ES-I3 (cell line): ENCODE measurements around the gene PPM1M.

Source experiments
- H3K36me3 ChIP-seq: 2 replicates; pipeline ENCODE4 v1.6.1; 2013; ENCODE audit warnings: mild to moderate bottlenecking, low read length, control low read depth, moderate library complexity; ENCODE audit not compliant: insufficient read depth
- H3K4me1 ChIP-seq: 2 replicates; pipeline ENCODE4 v1.6.1; 2013; ENCODE audit warnings: mild to moderate bottlenecking, control low read depth, low read length; ENCODE audit not compliant: insufficient read depth
- H3K9ac ChIP-seq: 2 replicates; pipeline ENCODE4 v1.6.1; 2013; ENCODE audit warnings: low read depth, mild to moderate bottlenecking, low read length, moderate library complexity
- H3K9me3 ChIP-seq: 2 replicates; pipeline ENCODE4 v1.6.1; 2013; ENCODE audit warnings: mild to moderate bottlenecking, low read length, moderate library complexity; ENCODE audit not compliant: control insufficient read depth, insufficient read depth

The PPM1M gene

DNA sequence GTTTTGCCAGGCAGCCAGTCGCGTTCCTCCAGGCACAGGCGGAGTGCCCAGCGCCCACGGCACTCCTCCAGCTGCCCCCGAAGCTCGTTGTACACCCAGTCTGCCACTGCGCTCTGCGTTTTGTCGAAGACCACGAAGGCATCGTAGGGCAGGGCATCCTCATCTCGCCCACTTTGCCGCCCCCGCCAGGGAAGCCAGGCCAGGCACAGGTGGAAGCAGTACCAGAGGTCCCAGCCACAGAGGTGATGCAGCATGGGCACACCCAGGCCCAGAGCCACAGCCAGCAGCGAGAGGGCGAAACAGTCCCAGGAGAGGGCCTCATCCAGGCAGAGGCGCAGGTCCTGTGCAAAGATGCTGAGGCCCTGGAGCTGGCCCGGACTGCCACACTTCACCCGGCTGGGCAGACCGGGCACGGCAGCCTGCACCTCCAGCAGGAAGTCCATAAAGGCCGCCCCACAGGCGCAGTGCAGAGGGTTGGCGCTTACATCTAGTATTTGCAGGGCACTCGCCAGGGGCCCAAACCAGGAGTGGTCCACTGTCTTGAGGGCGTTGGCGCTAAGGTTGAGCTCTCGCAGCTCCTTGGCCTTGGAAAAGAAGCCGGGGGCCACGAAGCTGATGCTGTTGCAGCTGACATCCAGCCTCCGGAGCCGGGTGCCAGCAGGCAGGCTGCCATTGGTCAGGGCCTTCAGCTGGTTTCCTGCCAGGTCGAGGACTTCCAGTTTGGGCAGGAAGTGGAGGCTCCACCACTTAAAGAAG is 23.8 kb upstream of the PPM1M start:
- Histone ChIP-seq H3K9me3 (no peaks in the 10 kb centered on the region), H3K4me1 (peaks cover 5% of the 10 kb centered on the region; the same call in 1 of the 2 replicates), H3K9ac (no peak overlapping the region), H3K36me3 (no peaks in the 10 kb centered on the region)

DNA sequence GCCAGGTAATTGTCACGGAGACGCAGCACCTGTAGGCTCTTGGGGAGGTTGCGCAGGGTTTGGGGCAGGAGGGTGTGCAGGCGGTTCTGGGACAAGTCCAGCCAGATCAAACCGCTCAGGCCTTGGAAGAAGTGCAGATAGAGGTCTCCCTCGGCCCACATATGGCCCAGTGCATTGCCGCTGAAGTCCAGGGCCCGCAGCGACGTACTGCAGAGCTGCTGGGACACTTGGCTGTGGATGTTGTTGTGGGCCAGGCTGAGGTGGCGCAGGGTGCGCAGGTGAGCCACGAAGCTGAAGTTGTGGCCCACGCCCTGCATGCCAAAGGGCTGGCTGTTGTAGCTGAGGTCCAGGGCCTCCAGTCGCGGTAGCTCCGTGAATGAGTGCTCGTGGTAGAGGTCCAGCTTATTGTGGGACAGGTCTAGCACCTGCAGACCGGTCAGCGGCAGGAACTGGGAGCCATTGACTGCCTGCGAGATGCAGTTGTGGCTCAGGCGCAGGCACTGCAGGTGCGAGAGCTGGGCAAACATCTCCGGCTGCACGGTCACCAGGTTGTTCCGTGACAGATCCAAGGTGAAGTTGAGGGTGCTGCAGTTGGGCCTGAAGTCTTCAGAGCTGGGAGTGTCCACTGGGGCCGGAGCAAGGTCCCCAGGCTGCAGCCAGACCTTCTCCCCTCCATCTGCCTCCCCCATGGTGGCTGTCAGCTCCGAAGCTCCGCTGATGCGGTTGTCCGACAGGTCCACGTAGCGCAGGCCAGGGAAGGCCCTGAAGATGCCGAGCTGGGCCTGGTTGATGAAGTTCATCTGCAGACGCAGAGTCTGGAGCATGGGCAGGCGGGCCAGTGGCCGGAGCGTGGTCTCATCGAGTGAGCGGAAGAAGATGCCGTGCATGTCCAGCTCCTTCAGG is 23.0 kb upstream of the PPM1M start:
- Histone ChIP-seq H3K9ac (no peak overlapping the region), H3K4me1 (peaks cover 5% of the 10 kb centered on the region; the same call in 1 of the 2 replicates), H3K36me3 (no peaks in the 10 kb centered on the region), H3K9me3 (no peaks in the 10 kb centered on the region)

DNA sequence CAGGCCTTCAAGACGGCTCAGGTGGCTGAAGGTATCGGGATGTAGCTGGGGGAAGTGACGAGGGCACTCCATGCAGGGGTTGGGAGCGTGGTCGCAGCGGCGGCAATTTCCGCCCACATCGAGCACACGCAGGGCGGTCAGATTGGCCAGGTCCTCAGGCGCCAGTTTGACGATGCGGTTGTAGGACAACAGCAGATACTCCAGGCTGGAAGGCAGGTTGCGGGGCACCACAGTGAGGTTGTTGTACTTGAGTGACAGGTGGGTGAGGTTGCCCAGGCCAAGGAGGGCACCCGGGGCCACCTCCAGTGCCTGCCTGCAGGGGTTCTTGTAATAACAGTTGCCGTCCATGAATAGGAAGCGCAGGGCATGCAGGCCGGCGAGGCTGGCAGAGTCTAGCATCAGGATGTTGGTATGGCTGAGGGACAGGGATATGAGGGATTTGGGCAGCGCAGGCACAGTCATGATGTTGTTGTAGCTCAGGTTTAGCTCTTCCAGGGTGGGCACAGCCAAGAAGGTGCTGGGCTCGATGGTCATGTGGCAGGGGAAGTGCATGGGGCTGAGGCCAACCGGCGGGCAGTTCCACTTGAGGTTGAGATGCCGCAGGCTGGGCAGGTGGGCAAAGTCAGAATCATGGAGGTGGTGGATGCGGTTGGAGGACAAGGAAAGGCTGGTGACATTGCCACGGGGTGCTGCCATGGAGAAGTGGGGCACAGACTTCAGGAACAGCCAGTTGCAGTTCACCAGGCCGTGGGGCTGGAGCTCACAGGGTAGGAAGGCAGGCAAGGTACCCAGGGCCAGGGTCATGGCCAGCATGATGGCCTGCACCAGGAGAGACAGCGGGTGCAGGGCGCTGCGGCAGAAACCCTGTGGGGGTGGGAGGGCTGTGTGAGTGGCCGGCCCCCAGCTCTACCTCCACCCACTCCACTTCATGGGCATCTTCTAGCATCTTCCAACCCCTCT is 21.8 kb upstream of the PPM1M start:
- Histone ChIP-seq H3K4me1 (peaks cover 5% of the 10 kb centered on the region; the same call in 1 of the 2 replicates), H3K9ac (no peak overlapping the region), H3K9me3 (no peaks in the 10 kb centered on the region), H3K36me3 (no peaks in the 10 kb centered on the region)

DNA sequence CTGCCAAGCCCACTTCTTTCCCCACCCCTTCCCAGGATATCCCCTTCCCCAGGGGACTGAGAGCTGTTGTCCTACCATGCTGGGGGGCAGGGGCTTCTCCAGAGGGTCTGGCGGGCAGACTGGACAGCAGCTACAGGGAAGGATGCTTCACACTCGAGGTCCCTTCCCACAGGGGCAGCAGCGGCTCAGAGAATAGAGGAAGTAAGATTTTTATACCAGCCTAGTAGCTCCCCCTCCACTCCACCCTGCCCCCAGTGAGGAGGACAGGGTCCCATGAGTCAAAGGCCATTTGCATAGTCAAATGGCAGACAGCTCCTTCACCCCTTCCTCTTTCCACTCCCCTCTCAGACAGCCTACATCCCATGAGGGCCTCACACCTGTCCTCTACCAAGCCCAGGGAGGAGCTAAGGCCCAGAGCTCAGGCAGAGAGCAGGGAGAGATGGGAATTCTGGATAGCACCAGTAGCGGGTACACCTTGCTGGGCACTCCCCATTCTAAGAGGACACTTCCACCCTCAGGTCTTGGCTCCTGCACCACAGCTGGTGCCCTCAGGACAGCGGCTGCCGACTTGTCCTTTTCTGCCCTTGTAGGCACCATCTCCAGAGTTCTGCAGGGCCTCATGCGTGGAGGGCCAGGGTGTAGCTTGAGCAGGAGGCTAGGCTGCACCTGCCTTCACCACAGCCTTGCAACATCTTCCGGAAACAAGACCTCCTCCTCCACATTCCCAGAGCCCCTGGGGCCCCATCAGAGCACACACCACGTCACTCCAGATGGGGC is 19.9 kb upstream of the PPM1M start, which contains the start of gene TLR9:
Gene TLR9, minus strand, starts transcription at position 194 of the 777 bp plus-strand sequence. Its CDS starts 116 bp downstream, at position 78.
- no peaks in the 10 kb centered on the region for H3K9me3 ChIP-seq
- peaks cover 3% of the 10 kb centered on the region; the same call in 1 of the 2 replicates for H3K36me3 ChIP-seq
- H3K4me1 ChIP-seq, result peaks cover 4% of the 10 kb centered on the region; the same call in 1 of the 2 replicates
- H3K9ac ChIP-seq, result no peak within 1 kb of the TSS

DNA sequence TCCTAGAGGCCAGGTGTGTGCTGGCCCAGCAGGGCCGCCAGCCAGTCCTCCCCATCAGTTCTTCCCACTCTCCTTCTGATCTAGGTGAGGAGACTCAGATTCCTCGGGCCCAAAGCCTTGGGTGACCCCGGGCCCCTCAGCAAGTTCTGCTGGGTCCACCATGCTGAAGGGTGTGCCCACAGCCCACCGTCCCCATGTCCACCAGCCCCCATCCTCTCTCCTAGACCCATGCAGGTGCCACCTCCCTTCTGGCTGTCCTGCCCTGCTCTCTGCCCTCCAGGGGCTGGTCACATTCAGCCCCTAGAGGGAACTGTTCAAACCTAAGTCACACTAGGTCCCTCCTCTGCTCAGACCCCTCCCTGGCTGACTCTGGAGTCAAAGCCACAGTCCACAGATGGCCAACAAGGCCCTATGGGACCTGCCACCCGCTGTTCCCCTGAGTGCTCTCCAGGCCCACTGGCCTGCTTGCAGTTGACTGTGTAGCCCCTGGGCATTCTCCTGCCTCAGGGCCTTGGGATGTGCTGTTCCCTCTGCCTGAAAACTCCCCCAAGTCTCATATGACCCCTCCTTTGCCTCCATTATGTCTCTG is 19.2 kb upstream of the PPM1M start:
- H3K4me1 ChIP-seq, result no peaks in the 10 kb centered on the region; the same call in 1 of the 2 replicates
- peaks cover 9% of the 10 kb centered on the region for H3K36me3 ChIP-seq
- H3K9me3 ChIP-seq, result no peaks in the 10 kb centered on the region
- no peak overlapping the region for H3K9ac ChIP-seq

DNA sequence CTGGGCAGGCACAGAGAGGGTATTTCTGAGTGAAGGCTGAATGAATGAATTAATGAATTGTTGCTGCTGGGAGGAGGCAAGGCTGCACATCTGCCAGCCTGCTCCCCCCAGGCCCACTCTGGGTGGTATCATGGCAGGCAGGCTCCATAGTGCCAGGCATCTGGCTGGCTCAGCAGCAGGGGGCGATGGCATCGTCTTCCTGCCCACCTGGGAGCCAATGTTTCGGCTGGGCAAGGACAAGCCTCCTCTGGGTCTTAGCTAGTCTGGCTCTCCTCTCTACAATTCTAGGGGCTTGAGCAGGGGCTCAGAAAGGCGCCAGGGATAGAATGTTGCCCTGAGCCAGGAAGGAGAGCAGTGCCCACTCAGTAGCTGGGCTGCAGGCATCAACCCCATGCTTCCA is 18.4 kb upstream of the PPM1M start:
- H3K36me3 ChIP-seq, result peaks cover 9% of the 10 kb centered on the region
- no peaks in the 10 kb centered on the region for H3K9me3 ChIP-seq
- H3K4me1 ChIP-seq, result no peaks in the 10 kb centered on the region; the same call in 1 of the 2 replicates
- no peak overlapping the region for H3K9ac ChIP-seq

DNA sequence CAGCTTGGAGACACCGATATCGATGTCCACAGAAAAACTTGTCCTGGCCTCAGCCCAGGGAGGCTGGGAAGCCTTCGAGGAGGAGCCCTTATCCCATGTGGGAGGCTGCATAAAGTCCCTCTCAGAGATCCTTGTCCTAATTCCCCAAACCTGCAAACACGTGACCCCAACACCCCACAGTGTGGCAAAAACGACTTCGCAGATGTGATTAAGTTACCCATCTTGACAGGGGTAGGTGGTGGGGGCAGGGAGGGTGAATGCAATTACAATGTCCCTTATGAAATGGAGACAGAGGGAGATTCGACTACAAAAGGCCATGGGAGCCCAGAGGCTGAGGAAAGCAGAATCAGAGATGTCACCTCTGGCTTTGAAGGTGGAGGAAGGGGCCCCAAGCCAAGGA is 17.8 kb upstream of the PPM1M start:
- no peaks in the 10 kb centered on the region; the same call in 1 of the 2 replicates for H3K4me1 ChIP-seq
- H3K9ac ChIP-seq, result no peak overlapping the region
- peaks cover 9% of the 10 kb centered on the region for H3K36me3 ChIP-seq
- no peaks in the 10 kb centered on the region for H3K9me3 ChIP-seq

DNA sequence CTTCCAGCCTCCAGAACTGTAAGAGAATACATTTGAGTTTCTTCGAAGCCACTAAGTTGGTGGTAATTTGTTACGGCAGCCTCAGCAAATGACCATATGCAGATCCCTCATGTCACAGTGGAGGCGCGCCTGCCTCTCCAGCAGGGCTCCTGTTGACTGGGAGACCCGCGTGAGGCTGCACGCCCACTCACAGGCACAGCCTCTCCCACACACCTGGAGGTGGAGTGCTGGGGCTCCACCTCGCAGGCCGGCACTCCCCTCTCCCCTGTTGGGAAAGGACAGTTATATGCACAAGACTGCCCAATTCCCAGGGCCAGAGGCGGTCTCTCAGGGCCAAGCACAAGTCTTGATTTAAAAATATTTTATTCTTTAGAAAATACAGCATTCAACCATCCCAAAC is 17.3 kb upstream of the PPM1M start:
- Histone ChIP-seq H3K9me3 (no peaks in the 10 kb centered on the region), H3K4me1 (no peaks in the 10 kb centered on the region; the same call in 1 of the 2 replicates), H3K36me3 (peaks cover 9% of the 10 kb centered on the region), H3K9ac (no peak overlapping the region)

DNA sequence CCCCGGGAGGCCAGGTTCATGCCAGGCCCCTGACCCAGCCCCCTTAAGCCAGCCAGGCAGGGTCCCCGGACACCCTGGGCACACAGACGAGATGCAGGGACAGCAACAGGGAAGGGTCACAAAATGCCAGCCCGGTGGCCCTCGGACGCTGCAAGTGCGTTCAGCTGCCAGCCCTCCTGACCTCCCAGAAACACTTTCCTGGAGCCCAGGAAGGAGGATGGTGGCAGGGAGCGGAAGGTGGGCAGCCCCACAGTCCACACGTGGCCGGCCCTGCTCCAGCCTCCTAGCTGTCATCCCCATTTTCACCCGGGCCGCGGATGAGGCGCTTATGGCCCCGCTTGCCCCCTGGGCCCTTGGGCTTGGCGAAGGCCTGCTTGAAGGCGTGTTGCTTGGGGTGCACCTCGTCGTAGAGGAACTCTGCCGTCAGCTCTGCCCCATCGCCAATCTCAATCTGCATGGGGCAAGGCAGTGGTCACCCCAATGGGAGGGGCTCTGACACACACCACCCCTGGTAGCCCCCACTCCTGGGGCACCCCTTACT is 16.7 kb upstream of the PPM1M start:
- H3K9ac ChIP-seq, result no peak overlapping the region
- peaks cover 9% of the 10 kb centered on the region for H3K36me3 ChIP-seq
- no peaks in the 10 kb centered on the region; the same call in 1 of the 2 replicates for H3K4me1 ChIP-seq
- no peaks in the 10 kb centered on the region for H3K9me3 ChIP-seq

DNA sequence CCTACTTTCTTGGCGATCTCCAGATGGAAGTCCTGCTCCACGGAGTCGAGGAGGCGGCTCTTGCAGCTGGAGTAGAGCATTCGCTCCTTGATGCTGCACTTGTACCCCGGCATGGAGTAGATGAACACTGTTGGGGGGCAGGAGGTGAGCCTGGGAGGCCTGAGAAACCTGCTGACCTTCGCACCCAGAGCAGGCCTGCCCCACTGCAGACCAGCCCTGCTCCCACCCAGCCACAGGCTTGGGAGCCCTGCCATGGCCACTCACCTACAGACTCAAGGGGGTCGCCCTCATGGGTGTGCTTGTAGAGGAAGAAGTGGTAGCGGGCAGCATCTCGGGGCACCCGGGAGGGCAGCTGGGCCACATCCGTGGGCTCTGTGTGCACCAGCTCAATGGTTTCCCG is 15.9 kb upstream of the PPM1M start:
- Histone ChIP-seq H3K9ac (no peak overlapping the region), H3K4me1 (no peaks in the 10 kb centered on the region; the same call in 1 of the 2 replicates), H3K36me3 (peaks cover 9% of the 10 kb centered on the region), H3K9me3 (no peaks in the 10 kb centered on the region)

DNA sequence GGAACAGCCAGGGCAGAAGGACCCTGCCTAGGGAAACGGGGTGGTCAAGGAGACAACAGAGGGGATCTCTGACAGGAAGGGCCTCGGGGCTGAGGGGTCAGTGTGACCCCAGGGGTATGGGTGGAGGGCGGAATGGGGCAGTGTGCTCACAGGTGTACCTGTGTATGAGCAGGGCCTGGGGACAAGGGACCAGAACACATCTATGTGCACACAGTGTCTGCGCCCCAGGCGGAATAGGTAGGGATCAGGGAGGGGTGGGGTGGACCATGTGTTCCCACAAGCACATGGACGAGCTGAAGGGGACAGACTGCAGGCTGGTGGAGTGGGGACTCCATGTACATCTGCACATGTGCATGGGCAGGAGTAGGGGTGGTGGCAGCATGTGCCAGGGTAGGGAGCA is 15.1 kb upstream of the PPM1M start:
- H3K9me3 ChIP-seq, result no peaks in the 10 kb centered on the region
- H3K36me3 ChIP-seq, result peaks cover 9% of the 10 kb centered on the region
- no peak overlapping the region for H3K9ac ChIP-seq
- H3K4me1 ChIP-seq, result no peaks in the 10 kb centered on the region; the same call in 1 of the 2 replicates

DNA sequence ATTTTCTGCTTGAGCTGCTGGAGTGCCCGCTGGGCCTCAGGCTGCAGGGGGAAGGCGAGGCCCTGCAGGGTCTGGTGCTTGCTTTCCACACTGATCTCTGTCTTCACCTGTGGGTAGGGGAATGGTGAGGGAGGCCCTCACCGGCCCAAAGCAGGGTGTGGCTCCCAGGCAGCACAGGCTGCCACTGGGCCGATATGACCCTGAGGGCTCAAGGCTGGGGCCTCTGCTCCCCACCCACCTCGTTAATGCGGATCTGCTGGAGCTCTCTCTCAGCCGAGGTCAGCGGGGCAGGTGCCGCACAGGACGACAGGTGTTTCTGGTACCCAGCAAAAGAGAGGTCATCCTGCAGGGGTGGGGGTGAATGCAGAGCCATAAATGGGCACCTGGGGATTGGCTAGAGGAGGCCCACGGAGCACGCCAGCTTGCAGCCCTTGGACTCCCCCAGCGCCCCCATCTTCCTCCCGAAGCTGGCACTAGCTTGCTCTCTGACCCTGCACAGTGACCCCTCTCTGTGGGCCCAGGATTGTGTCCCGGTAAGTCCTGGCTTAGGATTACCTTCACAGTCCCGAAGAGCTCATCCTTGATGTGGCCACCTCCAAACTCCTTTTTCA is 14.6 kb upstream of the PPM1M start:
- Histone ChIP-seq H3K4me1 (no peaks in the 10 kb centered on the region; the same call in 1 of the 2 replicates), H3K36me3 (peaks cover 9% of the 10 kb centered on the region)

More for the DNA sequence above, 14.6 kb upstream of the PPM1M start:
- no peaks in the 10 kb centered on the region for H3K9me3 ChIP-seq
- no peak overlapping the region for H3K9ac ChIP-seq
